CD4-positive, alpha-beta memory T cell (primary cell): Measurements from ENCODE around the gene FAF2. TPM values are rescaled to one million over a fixed set of nuclear protein-coding genes. Genes with fewer than 3 reads are reported as not detected.
A peak's percentile ranks its signal among the peaks of the same experiment; 100 is the strongest.

Experiments
- CTCF ChIA-PET: fragments of 350-600 bp; sonication (Branson Sonifier 250); formaldehyde crosslinking; loops from one replicate; lab custom pipeline; 2021; ENCODE audit warnings: inconsistent platforms; ENCODE audit not compliant: partially characterized antibody; lab: Charles Lee
- POLR2A ChIA-PET: fragments of 350-600 bp; sonication (Branson Sonifier 250); formaldehyde crosslinking; loops from one replicate; lab custom pipeline; 2021; ENCODE audit not compliant: partially characterized antibody; lab: Charles Lee
- DNase-seq, 5 donors: peaks; one replicate each; pipeline versions ENCODE4 v3.0.0 to v3.0.0-alpha.2; 2020 to 2022; ENCODE audit warnings: mixed read lengths in 1 of 5
- H3K27ac ChIP-seq: one replicate; pipeline ENCODE4 v1.7.0; 2013; ENCODE audit warnings: low read depth, low read length
- H3K27me3 ChIP-seq: 2 replicates; pipeline ENCODE4 v1.7.0; 2013; ENCODE audit warnings: mild to moderate bottlenecking, low read length, moderate library complexity; ENCODE audit not compliant: insufficient read depth
- H3K36me3 ChIP-seq: 2 replicates; pipeline ENCODE4 v1.7.0; 2013; ENCODE audit warnings: mild to moderate bottlenecking, low read length, moderate library complexity; ENCODE audit not compliant: insufficient read depth
- H3K4me1 ChIP-seq: 2 replicates; pipeline ENCODE4 v1.7.0; 2013; ENCODE audit warnings: mild to moderate bottlenecking, low read length, moderate library complexity; ENCODE audit not compliant: insufficient read depth
- H3K4me3 ChIP-seq, 2 donors: one replicate each; pipeline ENCODE4 v1.7.0; 2013; ENCODE audit warnings: low read length in 2 of 2, mild to moderate bottlenecking in 1 of 2
- H3K9me3 ChIP-seq, 2 donors: one replicate each; pipeline ENCODE4 v1.7.0; 2013; ENCODE audit warnings: low read length in 2 of 2, control low read depth in 1 of 2; ENCODE audit not compliant: control insufficient read depth in 1 of 2
- H3K27ac Mint-ChIP-seq, 7 donors: one replicate each; pipeline ENCODE4 v1.8.0; 2020 to 2021; ENCODE audit warnings: mixed read lengths in 7 of 7, mild to moderate bottlenecking in 6 of 7, inconsistent platforms in 3 of 7, moderate library complexity in 3 of 7
- H3K27me3 Mint-ChIP-seq, 2 donors: one replicate each; pipeline ENCODE4 v1.8.0; 2020 to 2021; ENCODE audit warnings: mixed read lengths in 2 of 2
- H3K36me3 Mint-ChIP-seq, 2 donors: one replicate each; pipeline ENCODE4 v1.8.0; 2020 to 2021; ENCODE audit warnings: mixed read lengths in 2 of 2, inconsistent platforms in 1 of 2, mild to moderate bottlenecking in 1 of 2
- H3K4me1 Mint-ChIP-seq, 4 donors: one replicate each; pipeline ENCODE4 v1.8.0; 2020 to 2021; ENCODE audit warnings: mixed read lengths in 4 of 4, mild to moderate bottlenecking in 1 of 4
- H3K4me3 Mint-ChIP-seq, 8 donors: one replicate each; pipeline ENCODE4 v1.8.0; 2020 to 2021; ENCODE audit warnings: mixed read lengths in 8 of 8, mild to moderate bottlenecking in 7 of 8, moderate library complexity in 6 of 8, inconsistent platforms in 3 of 8
- H3K9me3 Mint-ChIP-seq, 8 donors: one replicate each; pipeline ENCODE4 v1.8.0; 2020 to 2021; ENCODE audit warnings: mixed read lengths in 8 of 8, mild to moderate bottlenecking in 5 of 8, inconsistent platforms in 3 of 8, moderate library complexity in 1 of 8
- intact Hi-C: fragments of 100-400 bp; cut with micrococcal nuclease; formaldehyde crosslinking; loops from one replicate; pipeline ENCODE4 v1.15.1; 2023
- polyA plus RNA-seq, 2 donors: library from polyadenylated mRNA; unstranded; fragments of 300-500 nt; fragmentation: Illumina TruSeq; gene quantifications; one replicate each; pipeline ENCODE4 v1.2.3, GENCODE V29; 2021
- total RNA-seq, 2 experiments: library from RNA; stranded (reverse); gene quantifications; one replicate each; pipeline ENCODE4 v1.2.3, GENCODE V29; 2021

Gene FAF2
- total and polyA plus RNA-seq, 4 experiments from 2014 or later, result 10.8 to 33.6 (median 25.4) TPM

DNA sequence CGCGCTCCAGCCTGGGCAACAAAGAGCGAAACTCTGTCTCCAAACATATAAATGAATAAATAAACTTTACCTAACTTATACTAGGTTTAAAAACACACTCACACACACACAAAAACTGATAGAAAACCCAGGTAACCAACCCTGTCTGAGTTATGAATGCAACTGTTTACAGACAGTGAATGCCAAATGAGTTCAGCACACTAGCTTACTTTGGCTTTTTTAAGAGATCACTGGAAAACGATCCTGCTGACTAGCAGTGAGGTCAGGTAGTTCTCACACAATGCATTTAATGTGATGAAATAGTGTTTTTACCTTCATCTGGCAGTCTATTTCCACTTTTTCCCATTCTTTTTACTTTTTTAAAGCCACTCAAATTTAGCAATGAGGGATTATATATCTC, 22.4 kb downstream of the FAF2 start:
- intact Hi-C loops, result no loop called here
- Histone ChIP-seq H3K9me3 (no peaks in the 10 kb centered on the region), H3K4me1 (no peaks in the 10 kb centered on the region), H3K27ac (no peak overlapping the region), H3K4me3 (no peak overlapping the region), H3K36me3 (no peaks in the 10 kb centered on the region), H3K27me3 (no peaks in the 10 kb centered on the region)
- no peak for DNase-seq
- POLR2A ChIA-PET, result interaction anchor here (0.8 kb wide), 1 partner anchor 73 kb away, joined by 4 read pairs; no protein-coding TSS in a partner anchor
- Mint-ChIP-seq H3K27me3 (no peaks in the 10 kb centered on the region), H3K36me3 (peaks cover 35 to 45% of the 10 kb centered on the region in 2 donors), H3K9me3 (peaks cover 0 to 6% (median 0%) of the 10 kb centered on the region in 8 donors), H3K4me1 (peaks cover 7 to 34% (median 24%) of the 10 kb centered on the region in 4 donors), H3K4me3 (no peak overlapping the region), H3K27ac (peak overlapping the region in 1 of 7 donors; percentile 92)
- CTCF ChIA-PET, result no interaction called here

DNA sequence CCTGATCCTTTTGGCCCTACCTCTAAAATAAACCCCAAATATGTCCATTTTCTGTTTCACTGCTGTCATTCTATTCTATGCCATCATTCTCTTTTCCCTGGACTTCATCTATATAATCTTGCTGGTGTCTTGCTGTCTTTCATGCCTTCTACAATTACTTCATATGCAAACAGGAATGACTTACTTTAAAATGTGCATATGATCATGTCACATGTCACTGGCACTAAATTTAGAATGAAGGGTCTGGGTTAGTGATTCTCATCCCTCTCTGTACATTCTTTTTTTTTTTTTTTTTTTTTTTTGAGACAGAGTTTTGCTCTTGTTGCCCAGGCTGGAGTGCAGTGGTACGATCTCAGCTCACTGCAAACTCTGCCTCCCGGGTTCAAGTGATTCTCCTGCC, 22.9 kb downstream of the FAF2 start:
- CTCF ChIA-PET, result interaction anchor here (0.7 kb wide), 2 partner anchors 17 to 602 kb away, joined by 3 read pairs; no protein-coding TSS in a partner anchor
- Mint-ChIP-seq H3K27ac (peak overlapping the region in 2 of 7 donors; percentile 1 to 92), H3K9me3 (peaks cover 0 to 6% (median 0%) of the 10 kb centered on the region in 8 donors), H3K4me3 (no peak overlapping the region), H3K27me3 (no peaks in the 10 kb centered on the region), H3K4me1 (peaks cover 7 to 32% (median 22%) of the 10 kb centered on the region in 4 donors), H3K36me3 (peaks cover 33 to 46% of the 10 kb centered on the region in 2 donors)
- Histone ChIP-seq H3K27ac (no peak overlapping the region), H3K9me3 (no peaks in the 10 kb centered on the region), H3K27me3 (no peaks in the 10 kb centered on the region), H3K4me3 (no peak overlapping the region), H3K4me1 (no peaks in the 10 kb centered on the region), H3K36me3 (no peaks in the 10 kb centered on the region)
- no peak for DNase-seq
- intact Hi-C loops, result no loop called here
- POLR2A ChIA-PET, result no interaction called here

DNA sequence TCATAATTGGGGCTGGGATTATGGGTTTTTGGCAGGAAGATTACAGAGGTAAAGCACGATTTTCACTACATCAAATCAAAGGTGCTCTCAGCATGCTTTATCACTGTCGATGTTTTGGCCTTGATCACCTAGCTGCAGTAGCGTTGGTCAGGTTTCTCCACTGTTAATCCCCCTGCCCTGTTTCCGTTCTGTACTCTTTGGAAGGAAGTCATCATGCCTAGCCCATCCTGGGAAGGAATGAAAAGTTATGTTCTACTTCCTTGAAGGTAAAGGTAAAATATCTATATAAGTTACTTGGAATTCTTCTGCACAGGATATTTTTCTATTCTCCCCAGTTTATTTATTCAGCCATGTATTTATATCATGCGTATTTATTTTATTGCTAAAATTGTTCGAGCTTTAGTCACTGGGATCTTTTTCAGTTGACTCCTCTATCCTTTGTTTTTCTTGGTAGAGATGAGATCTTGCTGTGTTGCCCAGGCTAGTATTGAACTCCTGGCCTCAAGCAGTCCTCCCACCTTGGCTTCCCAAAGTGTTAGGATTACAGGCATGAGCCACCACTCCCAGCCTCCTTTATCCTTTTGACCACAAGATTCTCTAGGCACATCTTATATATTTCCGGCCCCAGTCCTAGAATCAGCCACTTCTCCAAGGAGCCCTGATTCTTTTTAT, 25.3 kb downstream of the FAF2 start:
- H3K36me3 Mint-ChIP-seq, result peaks cover 30 to 36% of the 10 kb centered on the region in 2 donors

DNA sequence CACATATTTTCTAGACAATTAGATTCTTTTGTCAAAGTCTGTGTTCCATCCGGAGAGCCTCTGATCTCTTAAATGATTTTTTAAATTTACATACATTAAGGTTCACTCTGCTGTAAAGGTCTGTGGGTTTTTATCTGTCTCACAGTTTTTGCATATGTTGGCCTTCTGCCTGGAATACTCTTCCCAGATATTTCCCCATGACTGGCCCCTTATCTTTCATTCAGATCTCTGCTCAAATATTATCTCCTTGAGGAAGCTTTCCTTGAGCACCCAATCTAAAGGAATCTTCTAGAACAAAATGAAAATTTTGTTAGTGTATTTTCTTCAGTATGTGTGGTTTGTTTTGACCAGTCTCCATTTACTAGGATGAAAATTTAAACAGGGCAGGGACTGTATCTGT, 26.3 kb downstream of the FAF2 start:
- ChIA-PET POLR2A (no interaction called here), CTCF (no interaction called here)
- DNase-seq, result no peak
- Mint-ChIP-seq H3K4me1 (peaks cover 11 to 31% (median 19%) of the 10 kb centered on the region in 4 donors), H3K27ac (no peak overlapping the region), H3K9me3 (peaks cover 0 to 6% (median 0%) of the 10 kb centered on the region in 8 donors), H3K4me3 (no peak overlapping the region), H3K27me3 (no peaks in the 10 kb centered on the region), H3K36me3 (peaks cover 34 to 41% of the 10 kb centered on the region in 2 donors)
- no peaks in the 10 kb centered on the region for H3K27me3 ChIP-seq
- intact Hi-C loops, result no loop called here
- H3K4me1 ChIP-seq, result no peaks in the 10 kb centered on the region
- peaks cover 5% of the 10 kb centered on the region for H3K36me3 ChIP-seq
- H3K9me3 ChIP-seq, result no peaks in the 10 kb centered on the region
- no peak overlapping the region for H3K27ac ChIP-seq
- no peak overlapping the region for H3K4me3 ChIP-seq

More for the DNA sequence above, 25.3 kb downstream of the FAF2 start:
- peaks cover 0 to 6% (median 0%) of the 10 kb centered on the region in 8 donors for H3K9me3 Mint-ChIP-seq
- intact Hi-C loops, result no loop called here
- H3K4me1 Mint-ChIP-seq, result peaks cover 11 to 31% (median 19%) of the 10 kb centered on the region in 4 donors
- H3K9me3 ChIP-seq, result no peaks in the 10 kb centered on the region
- no peaks in the 10 kb centered on the region for H3K27me3 Mint-ChIP-seq
- H3K27ac Mint-ChIP-seq, result peak overlapping the region in 3 of 7 donors; percentile 25 to 57 (median 42)
- no peak overlapping the region for H3K4me3 ChIP-seq
- H3K4me3 Mint-ChIP-seq, result no peak overlapping the region
- DNase-seq, result no peak
- no peaks in the 10 kb centered on the region for H3K27me3 ChIP-seq
- CTCF ChIA-PET, result interaction anchor here (1.1 kb wide), 1 partner anchor 9 kb away, joined by 3 read pairs; no protein-coding TSS in a partner anchor
- POLR2A ChIA-PET, result no interaction called here
- no peak overlapping the region for H3K27ac ChIP-seq
- no peaks in the 10 kb centered on the region for H3K4me1 ChIP-seq
- no peaks in the 10 kb centered on the region for H3K36me3 ChIP-seq

DNA sequence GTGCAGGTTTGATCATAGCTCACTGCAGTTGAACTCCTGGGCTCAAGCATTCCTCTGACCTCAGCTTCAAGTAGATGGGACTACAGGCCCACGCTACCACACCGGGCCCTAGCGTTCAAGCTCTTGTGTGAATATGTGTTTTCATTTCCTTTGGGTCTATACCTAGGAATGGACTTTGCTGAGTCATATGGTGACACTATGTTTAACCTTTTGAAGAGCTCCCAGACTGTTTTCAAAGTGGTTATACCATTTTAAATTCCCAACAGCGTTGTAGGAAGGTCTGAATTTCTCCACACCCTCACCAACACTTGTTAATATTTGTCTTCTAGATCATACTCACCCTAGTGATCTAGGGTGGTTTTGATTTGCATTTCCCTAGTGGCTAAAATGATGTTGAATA, 33.5 kb downstream of the FAF2 start:
- CTCF ChIA-PET, result interaction anchor here (0.6 to 1.8 kb wide), 5 partner anchors 9 to 61 kb away, joined by 3 to 5 read pairs (median 3); no protein-coding TSS in a partner anchor
- Histone ChIP-seq H3K4me3 (no peak overlapping the region), H3K27ac (no peak overlapping the region), H3K36me3 (peaks cover 18% of the 10 kb centered on the region), H3K27me3 (no peaks in the 10 kb centered on the region), H3K9me3 (no peaks in the 10 kb centered on the region), H3K4me1 (peaks cover 2% of the 10 kb centered on the region)
- Mint-ChIP-seq H3K4me3 (no peak overlapping the region), H3K9me3 (no peaks in the 10 kb centered on the region), H3K4me1 (peaks cover 21 to 38% (median 25%) of the 10 kb centered on the region in 4 donors), H3K27ac (peak overlapping the region in 3 of 7 donors; percentile 10 to 29 (median 27)), H3K36me3 (peaks cover 33 to 49% of the 10 kb centered on the region in 2 donors), H3K27me3 (no peaks in the 10 kb centered on the region)
- POLR2A ChIA-PET, result interaction anchor here (0.8 kb wide), 1 partner anchor 29 kb away, joined by 3 read pairs; no protein-coding TSS in a partner anchor
- DNase-seq, result no peak
- intact Hi-C loops, result no loop called here

DNA sequence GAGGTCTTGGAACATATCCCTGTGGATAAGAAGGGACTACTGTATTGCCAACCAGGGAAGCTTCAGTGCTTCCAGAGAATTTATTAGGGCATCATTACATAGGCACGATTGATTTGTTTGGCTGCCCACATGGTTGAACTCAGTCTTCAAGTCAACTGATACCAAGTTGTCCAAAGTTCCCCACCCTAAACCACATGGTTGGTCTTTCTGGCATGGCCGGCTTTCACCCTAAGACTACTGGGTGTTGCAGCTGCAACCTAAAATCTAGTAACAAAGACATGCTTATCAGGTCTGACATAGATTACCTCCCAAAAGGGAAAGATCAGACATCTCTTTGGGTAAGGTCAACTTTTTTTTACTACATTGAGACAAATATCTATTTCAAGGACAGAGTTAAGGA, 37.0 kb downstream of the FAF2 start:
- Mint-ChIP-seq H3K4me1 (peaks cover 31 to 57% (median 43%) of the 10 kb centered on the region in 4 donors), H3K27ac (no peak overlapping the region), H3K27me3 (no peaks in the 10 kb centered on the region), H3K36me3 (peaks cover 36 to 49% of the 10 kb centered on the region in 2 donors), H3K4me3 (no peak overlapping the region), H3K9me3 (no peaks in the 10 kb centered on the region)
- intact Hi-C loops, result no loop called here
- CTCF ChIA-PET, result interaction anchor here (0.8 to 1.7 kb wide), 2 partner anchors 10 to 29 kb away, joined by 3 read pairs; no protein-coding TSS in a partner anchor
- DNase-seq, result no peak
- H3K4me3 ChIP-seq, result no peak overlapping the region
- H3K27me3 ChIP-seq, result no peaks in the 10 kb centered on the region
- H3K4me1 ChIP-seq, result peaks cover 25% of the 10 kb centered on the region
- no peak overlapping the region for H3K27ac ChIP-seq
- POLR2A ChIA-PET, result interaction anchor here (1.5 kb wide), 1 partner anchor 23 kb away, joined by 3 read pairs; no protein-coding TSS in a partner anchor
- peaks cover 8% of the 10 kb centered on the region for H3K36me3 ChIP-seq
- no peaks in the 10 kb centered on the region for H3K9me3 ChIP-seq

DNA sequence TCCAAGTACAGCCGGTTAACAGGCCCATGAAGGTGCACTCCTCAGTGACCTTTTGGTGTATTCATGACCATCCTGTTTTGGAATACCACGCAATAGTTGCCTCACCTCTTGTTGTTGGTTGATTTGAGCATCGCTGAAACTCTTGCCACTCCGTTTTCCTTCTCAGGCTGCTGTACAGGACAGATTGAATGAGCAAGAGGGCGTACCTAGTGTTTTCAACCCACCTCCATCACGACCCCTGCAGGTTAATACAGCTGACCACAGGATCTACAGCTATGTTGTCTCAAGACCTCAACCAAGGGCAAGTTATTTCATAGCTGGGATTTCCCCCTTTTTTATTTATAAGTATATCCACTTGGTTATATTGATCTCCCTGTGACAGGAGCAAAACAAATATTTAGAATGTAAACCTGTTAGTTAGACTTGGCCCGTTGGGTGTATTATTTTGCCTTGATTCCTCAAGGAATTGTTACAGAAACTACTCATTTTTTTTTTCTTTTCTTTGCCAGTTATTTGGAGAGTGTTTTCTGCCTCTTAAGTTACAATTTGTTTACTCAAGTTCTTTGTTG, 38.1 kb downstream of the FAF2 start:
- H3K4me3 ChIP-seq, result no peak overlapping the region
- Mint-ChIP-seq H3K36me3 (peaks cover 47 to 60% of the 10 kb centered on the region in 2 donors), H3K27ac (peak overlapping the region in 2 of 7 donors; percentile 44 to 66), H3K4me3 (no peak overlapping the region), H3K27me3 (no peaks in the 10 kb centered on the region), H3K9me3 (no peaks in the 10 kb centered on the region), H3K4me1 (peaks cover 33 to 58% (median 46%) of the 10 kb centered on the region in 4 donors)
- ChIA-PET POLR2A (interaction anchor here (1.2 to 1.5 kb wide), 2 partner anchors 22 to 49 kb away, joined by 3 to 4 read pairs; no protein-coding TSS in a partner anchor), CTCF (interaction anchor here (0.6 to 1.6 kb wide), 2 partner anchors 17 to 38 kb away, joined by 3 read pairs; partner anchors contain the start of gene FAF2)
- H3K27me3 ChIP-seq, result no peaks in the 10 kb centered on the region
- peaks cover 13% of the 10 kb centered on the region for H3K36me3 ChIP-seq
- peaks cover 25% of the 10 kb centered on the region for H3K4me1 ChIP-seq
- no peak for DNase-seq
- intact Hi-C loops, result no loop called here
- no peaks in the 10 kb centered on the region for H3K9me3 ChIP-seq
- H3K27ac ChIP-seq, result no peak overlapping the region
